NT2/D1 (cell line): ENCODE measurements around the gene SREK1.

Source experiments
- DNase-seq: peaks from one replicate; pipeline ENCODE4 v3.0.0-alpha.2; 2011; ENCODE audit warnings: low read depth, low spot score
- H3K27me3 ChIP-seq: 2 replicates; pipeline ENCODE4 v1.6.0; 2011; ENCODE audit warnings: mild to moderate bottlenecking; ENCODE audit not compliant: insufficient read length, insufficient read depth
- H3K36me3 ChIP-seq: 2 replicates; pipeline ENCODE4 v1.6.1; 2011; ENCODE audit warnings: mild to moderate bottlenecking, low read length, mixed read lengths; ENCODE audit not compliant: insufficient read depth, insufficient read length
- H3K4me1 ChIP-seq: 2 replicates; pipeline ENCODE4 v1.5.1; 2011; ENCODE audit not compliant: insufficient read depth, insufficient read length
- H3K4me3 ChIP-seq: 2 replicates; pipeline ENCODE4 v1.5.1; 2011; ENCODE audit warnings: low read depth; ENCODE audit not compliant: insufficient read length
- H3K9ac ChIP-seq: 2 replicates; pipeline ENCODE4 v1.6.0; 2011; ENCODE audit warnings: low read depth; ENCODE audit not compliant: insufficient read length
- H3K9me3 ChIP-seq: 2 replicates; pipeline ENCODE4 v1.5.1; 2011; ENCODE audit warnings: mild to moderate bottlenecking, low read length; ENCODE audit not compliant: insufficient read depth
- SUZ12 ChIP-seq: IDR thresholded peaks from 2 replicates; pipeline ENCODE4 v1.6.1; 2011; ENCODE audit not compliant: insufficient read length, insufficient read depth; ENCODE audit errors: extremely low read depth
- YY1 ChIP-seq: IDR thresholded peaks from 2 replicates; pipeline ENCODE4 v1.6.1; 2011; ENCODE audit not compliant: insufficient read length, insufficient read depth
- ZNF274 ChIP-seq: IDR thresholded peaks from 2 replicates; pipeline ENCODE4 v1.6.1; 2011; ENCODE audit warnings: mild to moderate bottlenecking, low read depth, low read length

SREK1 gene

GRCh38 chr5:66224773-66225553 is 80.9 kb downstream of the SREK1 start:
- Histone ChIP-seq H3K4me3 (no peak overlapping the region), H3K36me3 (no peaks in the 10 kb centered on the region)

GRCh38 chr5:66230551-66230950 is 86.5 kb downstream of the SREK1 start:
- TF ChIP-seq ZNF274, result no peak
- no peak for TF ChIP-seq SUZ12
- TF ChIP-seq YY1, result no peak
- DNase-seq, result no peak
- H3K9me3 ChIP-seq, result no peaks in the 10 kb centered on the region
- H3K4me1 ChIP-seq, result peaks cover 2% of the 10 kb centered on the region
- H3K27me3 ChIP-seq, result no peaks in the 10 kb centered on the region
- H3K9ac ChIP-seq, result no peak overlapping the region
- H3K4me3 ChIP-seq, result no peak overlapping the region
- no peaks in the 10 kb centered on the region for H3K36me3 ChIP-seq

More at GRCh38 chr5:66224773-66225553, 80.9 kb downstream of the SREK1 start:
- no peak for DNase-seq
- H3K9ac ChIP-seq, result no peak overlapping the region
- TF ChIP-seq YY1, result no peak
- TF ChIP-seq ZNF274, result no peak
- no peak for TF ChIP-seq SUZ12
- H3K4me1 ChIP-seq, result peaks cover 2% of the 10 kb centered on the region
- H3K9me3 ChIP-seq, result 0 out of 2 replicates have a peak, but pooled peaks cover 4% of the 10 kb centered on the region
- no peaks in the 10 kb centered on the region for H3K27me3 ChIP-seq

- TF ChIP-seq YY1 (no peak), ZNF274 (no peak), SUZ12 (no peak)
- peaks cover 2% of the 10 kb centered on the region for H3K4me1 ChIP-seq
- no peaks in the 10 kb centered on the region for H3K27me3 ChIP-seq
- H3K9ac ChIP-seq, result no peak overlapping the region
- H3K36me3 ChIP-seq, result no peaks in the 10 kb centered on the region
- DNase-seq, result no peak
- no peaks in the 10 kb centered on the region for H3K9me3 ChIP-seq
- H3K4me3 ChIP-seq, result no peak overlapping the region
These were observed 87.4 kb downstream of the SREK1 start for GRCh38 chr5:66231508-66231907.

DNA sequence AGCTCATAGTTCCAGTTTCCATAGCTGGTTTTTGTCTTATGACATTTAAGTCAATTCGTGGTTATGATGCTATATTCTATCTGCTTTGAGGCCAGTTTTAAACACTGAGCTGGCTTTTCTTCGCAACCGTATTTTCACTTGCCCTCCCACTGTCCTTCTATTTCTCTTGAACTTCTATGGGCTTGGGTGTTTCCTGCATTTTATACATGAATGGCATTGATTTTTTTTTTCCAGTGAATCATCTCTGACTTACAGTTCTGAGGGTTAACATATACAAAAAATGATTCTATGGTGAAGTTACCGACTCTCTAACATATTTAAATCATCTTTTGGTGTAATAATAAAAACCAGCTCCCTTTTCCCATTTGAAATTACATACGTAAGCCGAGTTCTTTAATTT is 88.2 kb downstream of the SREK1 start:
- Histone ChIP-seq H3K27me3 (no peaks in the 10 kb centered on the region), H3K4me3 (no peak overlapping the region), H3K9ac (no peak overlapping the region), H3K36me3 (no peaks in the 10 kb centered on the region), H3K9me3 (no peaks in the 10 kb centered on the region), H3K4me1 (peaks cover 2% of the 10 kb centered on the region)
- TF ChIP-seq ZNF274, result no peak
- no peak for TF ChIP-seq YY1
- TF ChIP-seq SUZ12, result no peak
- no peak for DNase-seq

- no peak for DNase-seq
- Histone ChIP-seq H3K9me3 (no peaks in the 10 kb centered on the region), H3K4me3 (no peak overlapping the region), H3K36me3 (no peaks in the 10 kb centered on the region), H3K27me3 (no peaks in the 10 kb centered on the region), H3K9ac (no peak overlapping the region), H3K4me1 (peaks cover 2% of the 10 kb centered on the region)
- TF ChIP-seq YY1 (no peak), SUZ12 (no peak), ZNF274 (no peak)
These were observed 88.8 kb downstream of the SREK1 start for GRCh38 chr5:66232706-66233445.
